ENCODE measurements around the gene ZNF561.

GRCh38 chr19:9627856-9628255 lies 6.8 kb upstream of the ZNF561 start:
- TF ChIP-seq, protein P1, sequence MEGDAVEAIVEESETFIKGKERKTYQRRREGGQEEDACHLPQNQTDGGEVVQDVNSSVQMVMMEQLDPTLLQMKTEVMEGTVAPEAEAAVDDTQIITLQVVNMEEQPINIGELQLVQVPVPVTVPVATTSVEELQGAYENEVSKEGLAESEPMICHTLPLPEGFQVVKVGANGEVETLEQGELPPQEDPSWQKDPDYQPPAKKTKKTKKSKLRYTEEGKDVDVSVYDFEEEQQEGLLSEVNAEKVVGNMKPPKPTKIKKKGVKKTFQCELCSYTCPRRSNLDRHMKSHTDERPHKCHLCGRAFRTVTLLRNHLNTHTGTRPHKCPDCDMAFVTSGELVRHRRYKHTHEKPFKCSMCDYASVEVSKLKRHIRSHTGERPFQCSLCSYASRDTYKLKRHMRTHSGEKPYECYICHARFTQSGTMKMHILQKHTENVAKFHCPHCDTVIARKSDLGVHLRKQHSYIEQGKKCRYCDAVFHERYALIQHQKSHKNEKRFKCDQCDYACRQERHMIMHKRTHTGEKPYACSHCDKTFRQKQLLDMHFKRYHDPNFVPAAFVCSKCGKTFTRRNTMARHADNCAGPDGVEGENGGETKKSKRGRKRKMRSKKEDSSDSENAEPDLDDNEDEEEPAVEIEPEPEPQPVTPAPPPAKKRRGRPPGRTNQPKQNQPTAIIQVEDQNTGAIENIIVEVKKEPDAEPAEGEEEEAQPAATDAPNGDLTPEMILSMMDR (IDR thresholded peaks at IDR 0.05) = no peak
- TF ChIP-seq EZH2 (IDR thresholded peaks at IDR 0.05) = no peak

Data from neural progenitor cell (in vitro differentiated cells).